T-helper 9 cell (primary cell): ENCODE measurements around the gene MAGI1.

ENCODE experiments used
- DNase-seq: peaks from one replicate; pipeline ENCODE4 v3.0.0-alpha.2; 2020

The MAGI1 gene

DNA sequence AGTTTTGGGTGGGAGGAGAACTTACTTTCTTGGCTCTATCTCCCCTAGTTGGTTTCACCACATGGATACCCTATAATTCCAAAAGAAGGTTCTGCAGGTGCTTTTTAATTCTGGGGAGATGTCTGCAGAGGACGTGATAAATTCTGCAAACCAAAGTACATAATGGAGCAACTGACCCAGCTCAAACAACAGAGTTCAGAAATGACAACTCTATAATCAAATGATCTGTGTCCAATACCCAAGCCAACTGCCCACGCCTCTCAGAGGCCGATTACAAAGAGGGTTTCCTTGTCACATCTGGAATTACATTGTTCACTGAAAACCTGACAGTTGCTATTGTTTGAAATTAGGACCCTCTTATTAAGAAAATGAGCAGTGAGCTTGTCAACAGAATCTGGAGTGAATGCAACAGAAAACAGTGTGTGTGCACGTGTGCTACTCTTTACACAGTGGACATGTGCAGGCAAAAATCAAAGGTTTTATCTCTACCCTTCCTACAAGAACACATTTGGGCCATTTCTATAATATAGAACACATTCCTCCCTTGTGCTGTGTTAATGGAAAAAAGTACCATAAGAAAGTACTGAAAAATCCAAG, 593.0 kb downstream of the MAGI1 start:
- no peak for DNase-seq

GRCh38 chr3:65444447-65444815, 594.3 kb downstream of the MAGI1 start:
- no peak for DNase-seq

- no peak for DNase-seq
Measured at GRCh38 chr3:65443739-65444446, 594.8 kb downstream of the MAGI1 start.

- no peak for DNase-seq
Measured at GRCh38 chr3:65439641-65440284, 599.0 kb downstream of the MAGI1 start.

DNA sequence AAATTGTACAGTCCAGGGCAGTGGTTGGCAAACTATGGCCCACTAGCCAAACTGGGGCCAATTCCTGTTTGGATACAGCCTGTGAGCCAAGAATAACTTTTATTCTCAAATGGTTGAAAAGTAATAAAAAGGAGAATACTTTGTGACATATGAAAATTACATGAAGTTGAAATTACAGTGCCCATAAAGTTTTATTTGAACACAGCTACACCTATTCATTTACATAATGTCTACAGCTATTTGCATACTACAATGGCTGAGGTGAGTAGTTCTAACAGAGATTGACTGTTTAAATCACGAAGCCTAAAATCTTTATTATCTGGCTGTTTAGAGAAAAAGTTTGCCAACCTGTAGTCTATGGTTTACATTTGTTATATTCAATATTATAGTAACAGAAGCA, 600.1 kb downstream of the MAGI1 start:
- DNase-seq = no peak

GRCh38 chr3:65438096-65438495, 600.6 kb downstream of the MAGI1 start:
- DNase-seq = no peak

DNA sequence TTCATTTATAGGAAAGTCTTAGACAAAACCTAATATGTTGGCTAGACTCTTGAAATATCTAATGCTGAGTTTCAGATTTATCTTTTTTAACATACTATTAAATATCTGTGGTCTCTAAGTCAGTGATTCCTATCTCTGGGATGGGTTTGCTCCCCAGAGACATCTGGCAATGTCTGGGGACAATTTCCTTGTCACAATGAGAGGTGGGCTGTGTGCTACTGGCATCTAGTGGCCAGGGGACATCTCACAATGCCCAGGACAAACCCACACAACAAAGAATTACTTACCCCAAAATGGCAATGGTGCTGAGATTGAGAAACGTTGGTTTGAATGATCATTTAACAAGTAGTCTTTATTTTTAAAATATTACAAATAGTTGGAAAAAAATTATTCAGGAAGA, 602.1 kb downstream of the MAGI1 start:
- DNase-seq = no peak

DNA sequence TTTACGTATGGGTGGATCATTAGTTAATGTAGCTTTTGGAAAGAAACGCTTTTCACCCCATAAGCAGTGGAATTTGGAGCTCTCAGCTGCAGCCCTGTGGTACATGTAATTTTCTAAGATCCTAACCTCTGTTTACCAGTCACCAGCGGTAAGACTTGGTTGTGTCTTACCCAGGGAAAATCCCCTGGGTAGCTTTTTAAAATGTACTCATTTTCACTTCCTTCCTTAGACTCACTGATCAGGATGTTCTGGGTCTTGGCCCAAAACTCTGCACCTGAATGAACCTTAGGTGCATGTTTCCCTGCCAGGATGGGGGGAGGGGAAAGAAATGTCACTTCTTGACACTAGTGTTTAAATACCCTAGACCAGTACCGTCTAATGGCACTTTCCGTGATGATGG, 605.2 kb downstream of the MAGI1 start:
- no peak for DNase-seq

DNA sequence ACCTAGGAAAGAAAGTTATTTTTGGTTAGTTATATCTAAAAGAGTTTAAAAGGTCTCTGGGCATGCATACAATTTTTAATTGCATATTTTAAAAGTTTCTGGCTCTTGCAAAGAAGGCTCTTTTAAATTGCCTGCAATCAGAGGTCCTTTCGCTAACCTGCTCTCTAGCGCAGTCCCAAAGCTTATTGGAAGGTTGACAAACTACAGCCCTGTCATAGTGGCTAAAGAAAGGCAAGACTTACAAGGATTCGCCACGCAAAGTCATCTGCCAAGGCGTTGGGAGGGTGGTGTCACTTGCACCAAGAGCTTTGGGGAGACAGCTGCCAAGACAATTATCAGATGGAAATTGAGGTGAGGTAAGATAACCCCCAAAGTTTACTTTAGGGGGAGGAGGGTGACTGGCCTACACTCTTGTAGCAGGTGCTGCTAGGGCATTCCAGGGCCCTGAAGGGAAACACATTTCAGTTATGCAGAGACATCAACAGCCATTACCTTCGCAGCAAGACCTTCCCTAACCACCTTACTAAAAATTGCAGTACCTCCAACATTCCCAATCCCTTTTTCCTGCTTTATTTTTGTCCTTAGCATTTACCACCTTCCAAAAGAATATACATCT, 606.2 kb downstream of the MAGI1 start:
- DNase-seq = no peak

GRCh38 chr3:65425880-65426279, 612.8 kb downstream of the MAGI1 start:
- no peak for DNase-seq

DNA sequence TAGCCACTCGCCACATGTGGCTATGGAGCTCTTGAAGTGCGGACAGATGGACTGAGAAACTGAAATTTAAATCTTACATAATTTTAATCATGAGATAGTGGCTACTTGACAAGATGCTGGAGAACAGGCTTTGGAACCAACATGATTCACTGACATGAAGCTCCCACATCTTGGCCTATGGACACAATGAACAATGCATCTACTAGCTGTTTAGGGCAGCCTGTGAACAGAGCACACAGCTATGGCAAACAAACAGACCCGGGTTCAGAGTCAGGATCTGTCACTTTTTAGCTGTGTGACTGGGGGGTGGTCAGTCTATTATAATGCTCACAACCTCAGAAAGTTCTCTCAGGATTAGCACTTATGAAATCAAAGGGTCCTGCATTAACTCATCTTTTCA, 616.6 kb downstream of the MAGI1 start:
- DNase-seq = no peak

- no peak for DNase-seq
Measured at GRCh38 chr3:65419233-65419632, 619.5 kb downstream of the MAGI1 start.

- no peak for DNase-seq
Measured at GRCh38 chr3:65413891-65414290, 624.8 kb downstream of the MAGI1 start.

- no peak for DNase-seq
Measured at GRCh38 chr3:65412588-65412987, 626.1 kb downstream of the MAGI1 start.

DNA sequence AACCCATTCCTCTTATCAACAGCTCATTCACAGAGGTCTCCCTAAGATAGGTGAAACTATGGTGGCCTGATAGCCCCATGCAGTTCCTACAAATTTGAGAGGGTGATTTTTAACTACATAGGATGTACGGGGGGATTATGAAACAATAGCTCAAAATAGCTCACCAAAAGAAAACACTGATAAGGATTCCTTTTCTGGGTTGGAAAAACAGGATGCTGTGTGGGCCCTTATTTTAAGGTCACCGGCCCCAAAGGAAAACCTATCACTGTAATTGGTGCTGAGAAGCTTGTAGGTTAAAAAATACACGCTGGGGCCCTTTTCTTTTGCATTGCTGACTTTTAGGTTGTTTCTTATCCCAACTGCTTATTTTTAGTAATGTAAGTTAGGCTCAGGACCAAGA, 627.4 kb downstream of the MAGI1 start:
- no peak for DNase-seq

- DNase-seq = no peak
Measured at GRCh38 chr3:65409176-65409569, 629.5 kb downstream of the MAGI1 start.

GRCh38 chr3:65408531-65409175, 630.1 kb downstream of the MAGI1 start:
- DNase-seq = no peak

DNA sequence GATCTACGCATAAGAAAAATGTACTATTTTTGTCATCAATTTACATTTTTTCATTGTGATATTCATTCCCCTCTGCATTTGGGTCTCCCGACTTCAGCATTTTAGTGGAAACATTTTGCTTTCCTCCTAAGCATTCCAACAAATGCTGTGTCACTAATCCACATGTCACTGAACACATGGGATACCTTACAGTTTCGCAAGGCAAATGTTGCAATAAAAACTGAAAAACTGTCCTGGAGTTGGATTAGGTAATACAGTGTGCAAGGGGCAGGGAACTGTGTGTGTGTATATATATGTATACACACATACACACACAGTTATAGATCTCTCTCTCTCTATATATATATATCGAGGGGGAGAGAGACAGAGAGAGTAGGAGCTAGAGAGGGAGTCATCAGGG, 632.2 kb downstream of the MAGI1 start:
- no peak for DNase-seq

- DNase-seq = no peak
Measured at GRCh38 chr3:65402597-65402996, 636.1 kb downstream of the MAGI1 start.

DNA sequence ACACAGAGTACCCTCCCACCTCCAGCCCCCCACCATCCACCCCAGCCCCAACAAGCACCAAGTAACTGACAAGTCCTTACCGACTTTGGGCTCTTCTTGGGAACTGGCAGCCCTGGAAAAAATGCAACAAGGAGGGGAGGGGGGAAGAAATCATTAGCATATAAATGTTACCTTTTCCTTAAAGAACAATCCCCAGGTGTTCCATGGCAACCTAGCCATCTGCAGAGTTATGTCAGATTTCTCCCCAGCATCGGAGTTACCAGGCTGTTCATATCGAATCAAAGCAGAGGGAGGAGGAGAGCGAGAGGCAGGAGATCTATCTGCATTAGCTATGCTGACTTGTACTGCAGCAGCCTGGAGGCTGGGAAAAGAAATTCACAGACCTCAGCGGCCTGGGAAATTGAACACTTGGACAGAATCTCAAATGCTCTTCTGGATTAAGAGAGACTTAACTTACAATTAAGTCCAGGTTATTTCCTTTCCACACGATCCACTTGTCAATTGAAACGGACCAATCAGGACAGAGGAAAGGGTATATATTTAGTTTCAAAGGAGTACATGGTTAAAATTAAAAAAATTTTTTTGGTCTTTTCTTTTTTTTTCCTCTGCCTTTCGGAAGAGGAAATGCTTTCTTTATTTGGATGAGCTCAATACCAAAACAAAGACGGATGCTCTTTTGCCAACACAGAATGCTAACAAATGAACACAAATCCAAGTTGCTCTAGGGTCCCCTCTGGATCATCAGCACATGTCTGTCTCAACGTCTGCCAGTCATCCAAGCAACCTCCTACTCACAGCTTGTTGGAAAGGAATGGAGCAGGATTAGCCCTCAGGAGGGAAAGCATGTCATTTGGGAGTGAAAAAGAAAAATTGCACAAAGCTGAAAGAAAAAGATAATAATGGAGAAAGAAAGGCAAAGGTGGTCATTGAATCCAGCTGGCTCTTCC, 637.1 kb downstream of the MAGI1 start:
- DNase-seq = no peak

DNA sequence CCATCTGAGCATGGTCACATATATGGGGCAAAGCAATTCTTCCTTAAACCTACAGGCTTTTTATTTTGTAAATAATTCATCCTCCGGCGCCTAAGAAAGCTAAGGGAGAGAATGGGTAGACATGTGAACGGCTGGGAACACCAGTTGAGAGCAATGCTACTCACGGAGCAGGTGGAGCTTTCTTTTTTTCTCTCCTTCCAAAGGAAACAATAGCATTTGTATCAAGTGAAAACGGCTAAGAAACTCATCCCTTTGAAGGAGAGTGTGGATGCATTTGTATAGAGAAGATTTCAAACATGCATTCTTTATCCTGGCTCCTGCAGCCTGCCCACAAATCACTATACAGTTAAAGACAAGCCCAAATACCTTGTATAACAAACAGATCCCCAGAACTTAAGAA, 637.8 kb downstream of the MAGI1 start:
- no peak for DNase-seq

DNA sequence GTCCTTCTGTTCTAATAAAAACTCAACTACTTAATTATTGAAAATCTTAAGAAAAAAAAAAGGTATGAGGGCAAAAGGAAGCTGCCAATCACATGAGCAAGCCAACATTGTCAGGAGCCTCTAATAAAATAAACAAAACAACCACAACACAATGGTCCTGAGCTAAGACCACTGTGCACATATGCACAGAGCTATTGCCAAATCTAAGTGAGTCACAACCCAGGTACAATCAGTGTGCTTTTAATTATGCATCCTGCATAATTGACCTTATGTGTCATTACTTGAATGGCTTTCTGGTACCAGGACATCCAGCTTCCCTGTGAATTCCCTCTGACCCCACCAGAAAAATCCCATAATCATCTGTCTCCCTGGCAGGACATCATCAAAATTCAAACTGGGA, 639.8 kb downstream of the MAGI1 start:
- DNase-seq = no peak
